ENCODE results near the gene COL18A1. TPM values are rescaled to one million over a fixed set of nuclear protein-coding genes. Genes with fewer than 3 reads are reported as not detected.

Gene COL18A1
- total RNA-seq, 1 donor from 2014 or later = 499 TPM

DNA sequence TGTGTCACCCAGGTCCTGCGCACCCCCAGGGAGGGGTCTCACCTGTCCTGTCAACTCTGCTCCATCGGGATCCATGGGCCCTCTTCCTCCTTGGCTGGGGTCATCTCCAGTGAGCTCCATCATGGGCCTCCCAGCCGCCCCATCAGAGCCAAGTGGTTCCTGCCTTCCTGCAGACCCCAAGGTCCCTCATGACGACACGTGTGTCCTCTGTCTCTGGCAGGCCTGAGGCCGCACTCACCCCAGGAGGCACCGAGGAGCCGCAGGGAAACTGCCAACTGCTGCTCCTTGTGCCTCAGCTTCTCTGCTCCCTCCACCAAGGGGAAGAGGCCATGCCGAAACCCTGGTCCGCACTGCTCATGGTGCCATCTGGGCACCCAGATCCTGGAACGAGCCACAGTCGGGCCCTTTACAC is 46.8 kb downstream of the COL18A1 start:
- no peak for DNase-seq (ENCODE audit: low spot score)
- no peak for ATAC-seq

GRCh38 chr21:45452696-45453307 is 47.8 kb downstream of the COL18A1 start:
- ATAC-seq (no peak), DNase-seq (ENCODE audit: low spot score) (no peak)

- DNase-seq (ENCODE audit: low spot score) (no peak), ATAC-seq (no peak)
These were observed 48.5 kb downstream of the COL18A1 start for GRCh38 chr21:45453308-45453950.

- ATAC-seq (peak; percentile 56), DNase-seq (ENCODE audit: low spot score) (peak; percentile 97)
These were observed 49.3 kb downstream of the COL18A1 start for GRCh38 chr21:45454060-45454925.

DNA sequence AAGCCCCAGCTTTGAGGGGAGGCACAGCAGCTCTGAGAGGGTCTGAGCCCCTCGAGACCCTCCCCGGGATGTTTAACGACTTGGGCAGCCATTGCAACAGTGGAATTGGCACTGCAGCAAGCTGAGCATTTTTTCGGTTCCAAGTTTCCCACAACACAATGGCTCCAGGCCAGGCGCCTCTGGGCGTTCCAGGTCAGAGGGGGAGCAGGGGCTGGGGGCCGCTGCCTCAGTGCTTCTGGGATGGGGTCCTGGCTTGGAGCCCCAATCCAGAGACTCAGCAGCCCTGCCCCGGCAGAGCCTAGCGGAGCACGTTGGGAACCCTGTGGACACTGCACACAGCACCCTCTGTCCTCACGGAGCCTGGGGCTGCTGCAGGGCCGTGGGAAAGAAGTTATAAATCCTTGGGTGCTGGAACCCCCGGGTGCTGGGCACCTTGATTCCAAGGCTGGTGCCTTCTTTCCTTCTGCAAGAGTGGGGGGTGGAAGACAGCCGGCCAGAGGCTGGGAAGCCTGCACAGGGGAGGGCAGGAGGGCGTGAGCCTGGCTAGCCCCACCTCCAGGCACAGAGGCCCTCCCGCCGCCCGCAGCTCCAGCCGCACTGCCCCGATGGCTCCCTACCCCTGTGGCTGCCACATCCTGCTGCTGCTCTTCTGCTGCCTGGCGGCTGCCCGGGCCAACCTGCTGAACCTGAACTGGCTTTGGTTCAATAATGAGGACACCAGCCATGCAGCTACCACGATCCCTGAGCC is 50.1 kb downstream of the COL18A1 start:
- DNase-seq (ENCODE audit: low spot score) (peak; percentile 92), ATAC-seq (peak; percentile 74)

- ATAC-seq (no peak), DNase-seq (ENCODE audit: low spot score) (no peak)
These were observed 51.0 kb downstream of the COL18A1 start for GRCh38 chr21:45455674-45456583.

DNA sequence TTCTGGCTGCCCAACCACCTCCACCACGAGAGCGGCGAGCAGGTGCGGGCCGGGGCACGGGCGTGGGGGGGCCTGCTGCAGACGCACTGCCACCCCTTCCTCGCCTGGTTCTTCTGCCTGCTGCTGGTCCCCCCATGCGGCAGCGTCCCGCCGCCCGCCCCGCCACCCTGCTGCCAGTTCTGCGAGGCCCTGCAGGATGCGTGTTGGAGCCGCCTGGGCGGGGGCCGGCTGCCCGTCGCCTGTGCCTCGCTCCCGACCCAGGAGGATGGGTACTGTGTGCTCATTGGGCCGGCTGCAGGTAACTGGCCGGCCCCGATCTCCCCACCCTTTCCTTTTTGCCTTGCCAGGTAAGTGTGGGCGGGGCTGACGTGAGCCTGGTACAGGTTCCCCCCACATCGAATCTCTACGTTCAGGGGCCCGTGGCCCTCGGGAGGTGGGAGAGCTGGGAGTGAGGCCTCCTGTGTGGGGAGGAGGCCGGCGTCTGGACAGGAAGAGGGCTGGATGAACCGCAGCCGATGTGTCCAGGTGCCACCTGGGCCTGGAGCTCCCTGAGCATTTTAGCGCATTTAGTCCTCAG is 51.7 kb downstream of the COL18A1 start:
- peak; percentile 9 for ATAC-seq
- DNase-seq (ENCODE audit: low spot score) = no peak

GRCh38 chr21:45457161-45457831 is 52.3 kb downstream of the COL18A1 start:
- ATAC-seq = no peak
- no peak for DNase-seq (ENCODE audit: low spot score)

- no peak for DNase-seq (ENCODE audit: low spot score)
- no peak for ATAC-seq
These were observed 52.8 kb downstream of the COL18A1 start for GRCh38 chr21:45457832-45458172.

DNA sequence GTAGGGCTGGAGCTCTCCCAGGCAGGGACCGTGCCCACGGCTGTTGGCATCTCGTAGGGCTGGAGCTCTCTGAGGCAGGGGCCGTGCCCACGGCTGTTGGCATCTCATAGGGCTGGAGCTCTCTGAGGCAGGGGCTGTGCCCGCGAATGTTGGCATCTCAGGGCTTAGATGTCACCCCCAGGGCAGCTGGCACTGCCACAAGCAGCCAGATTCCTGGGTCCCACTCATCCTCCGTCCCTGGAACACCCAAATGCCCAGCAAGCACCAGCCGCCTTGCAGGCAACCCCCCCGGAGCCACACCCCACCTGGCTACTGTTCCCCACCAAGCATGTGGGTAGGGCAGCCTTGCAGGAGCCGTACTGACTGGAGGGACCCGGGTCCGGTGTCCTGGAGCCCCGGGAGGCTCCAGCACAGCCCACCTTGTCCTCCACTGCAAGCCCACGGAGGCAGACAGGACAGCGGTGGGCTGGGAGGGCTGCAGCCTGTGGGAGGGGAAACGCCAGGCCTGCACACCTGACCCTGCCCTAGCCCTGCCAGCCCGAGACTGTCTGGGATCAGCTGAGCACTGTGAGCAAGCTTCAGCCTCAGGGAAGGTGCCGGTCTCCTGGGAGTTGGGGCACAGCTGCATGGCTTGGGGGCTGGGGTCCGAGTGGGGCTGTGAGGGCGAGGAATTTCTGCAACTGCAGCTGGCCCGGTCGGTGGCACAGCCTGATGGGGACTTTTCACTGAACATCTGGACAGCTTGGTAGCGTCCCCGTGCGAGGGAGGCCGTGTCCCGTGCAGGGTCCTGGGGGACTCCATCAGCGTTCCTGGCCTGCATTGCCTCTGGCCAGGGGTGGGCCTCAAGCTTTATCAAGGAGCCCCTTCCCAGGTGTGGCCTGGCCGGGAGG is 53.6 kb downstream of the COL18A1 start:
- peak; percentile 2 for ATAC-seq

GRCh38 chr21:45459171-45460010 is 54.4 kb downstream of the COL18A1 start:
- ATAC-seq = peak; percentile 1
- no peak for DNase-seq (ENCODE audit: low spot score)

More for the DNA sequence above, 53.6 kb downstream of the COL18A1 start:
- no peak for DNase-seq (ENCODE audit: low spot score)

GRCh38 chr21:45460011-45460565 is 55.1 kb downstream of the COL18A1 start:
- no peak for ATAC-seq
- no peak for DNase-seq (ENCODE audit: low spot score)

DNA sequence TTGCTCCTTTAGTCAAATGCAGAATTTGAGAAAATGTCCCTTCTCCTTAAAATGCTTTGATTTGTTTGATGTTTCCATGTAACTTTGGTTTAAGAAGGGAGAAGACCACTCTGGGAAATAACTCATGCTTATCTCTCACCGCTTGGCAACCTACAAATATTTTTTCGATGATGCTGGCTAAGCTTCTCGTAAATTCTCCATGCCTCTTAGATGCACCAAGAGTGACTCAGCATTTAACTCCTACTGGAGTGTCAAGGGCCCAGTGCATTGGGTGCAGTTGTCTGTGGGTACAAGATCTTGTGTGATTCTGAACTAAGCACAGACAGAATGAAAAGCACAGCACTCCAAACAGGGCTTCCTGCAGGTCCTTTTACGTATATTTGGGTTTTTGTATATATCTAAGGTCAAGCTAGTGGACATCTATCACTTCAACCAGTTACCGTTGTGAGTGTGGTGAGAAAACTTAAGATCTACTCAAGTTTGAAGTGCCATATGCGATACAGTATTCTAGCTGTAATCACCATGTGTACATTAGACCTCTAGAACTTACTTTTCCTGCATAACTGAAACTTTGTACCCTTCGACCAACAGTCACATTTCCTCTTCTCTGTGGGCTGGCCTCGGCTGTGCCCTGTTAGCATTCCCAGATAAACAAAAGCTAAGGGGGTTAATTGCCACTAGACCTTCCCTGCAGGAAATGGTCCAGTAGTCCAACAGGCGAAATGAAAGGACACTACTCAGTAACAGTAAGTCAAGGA is 55.8 kb downstream of the COL18A1 start:
- peak; percentile 53 for DNase-seq (ENCODE audit: low spot score)
- ATAC-seq = peak; percentile 21

- DNase-seq (ENCODE audit: low spot score) (no peak), ATAC-seq (no peak)
These were observed 56.4 kb downstream of the COL18A1 start for GRCh38 chr21:45461369-45461750.

DNA sequence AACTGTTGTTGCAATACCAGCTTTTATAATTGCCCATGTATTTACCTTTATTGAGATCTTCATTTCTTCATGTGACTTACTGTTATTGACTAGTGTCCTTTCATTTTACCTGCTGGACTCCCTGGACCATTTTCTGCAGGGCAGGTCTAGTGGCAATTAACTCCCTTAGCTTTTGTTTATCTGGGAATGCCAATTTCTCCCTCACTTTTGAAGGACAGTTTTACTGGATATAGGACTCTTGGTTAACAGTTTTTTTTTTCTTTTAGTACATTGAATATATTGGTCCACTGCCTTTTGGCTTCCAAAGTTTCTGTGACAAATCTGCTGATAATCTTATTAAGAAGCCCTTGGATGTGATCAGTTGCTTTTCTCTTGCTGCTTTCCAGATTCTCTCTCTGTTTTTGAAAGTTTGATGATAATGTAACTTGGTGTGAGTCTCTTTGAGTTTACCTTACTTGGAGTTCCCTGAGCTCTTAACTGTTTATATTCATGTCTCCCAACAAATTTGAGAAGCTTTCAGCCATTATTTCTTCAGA is 56.9 kb downstream of the COL18A1 start:
- DNase-seq (ENCODE audit: low spot score) (no peak), ATAC-seq (no peak)

GRCh38 chr21:45463871-45464270 is 58.9 kb downstream of the COL18A1 start:
- DNase-seq (ENCODE audit: low spot score) (no peak), ATAC-seq (no peak)

All from left lobe of liver (tissue), 2 donors.